WTC11 (cell line): Measurements from ENCODE around the gene GPX5.

Source experiments
- CBFB ChIP-seq: sonication (generic); formaldehyde crosslinking; IDR thresholded peaks from 2 replicates; pipeline ENCODE4 v1.8.1; 2022; ENCODE audit warnings: mild to moderate bottlenecking, low read depth, missing genetic modification reagents
- TEAD4 ChIP-seq: sonication (generic); formaldehyde crosslinking; IDR thresholded peaks from 2 replicates; pipeline ENCODE4 v1.8.0; 2022; ENCODE audit warnings: mild to moderate bottlenecking, missing genetic modification reagents
- TF ChIP-seq, protein P1 (sequence below): fragments of 200-600 bp; IDR thresholded peaks from 2 replicates; pipeline ENCODE4 v1.8.0; 2022; ENCODE audit warnings: antibody characterized with exemption
- TF ChIP-seq, protein P2 (sequence below): sonication (generic); formaldehyde crosslinking; IDR thresholded peaks from 2 replicates; pipeline ENCODE4 v1.8.0; 2022; ENCODE audit warnings: mild to moderate bottlenecking, missing genetic modification reagents

DNA sequence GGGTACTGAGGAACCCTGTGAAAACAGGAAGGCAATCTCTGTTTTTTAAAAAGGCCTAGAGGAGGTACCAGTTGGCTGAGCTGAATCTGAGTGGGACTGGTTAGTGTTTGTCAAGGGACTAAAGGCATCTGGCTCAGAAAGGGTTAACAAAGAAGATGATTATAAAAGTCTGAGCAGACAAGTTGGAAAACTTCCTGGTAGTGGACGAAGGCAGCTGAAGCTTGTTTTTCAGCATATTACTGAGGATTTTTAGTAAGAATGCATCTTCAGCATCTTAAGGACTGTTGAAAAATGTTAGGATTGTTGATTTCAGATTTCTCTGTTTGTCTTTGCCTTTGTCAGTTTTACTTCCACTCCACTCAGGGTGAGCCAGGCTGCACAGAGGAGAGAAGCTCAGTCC is 5.1 kb downstream of the GPX5 start:
- TF ChIP-seq CBFB (CRISPR knock-in tag) = no peak
- TF ChIP-seq TEAD4 (CRISPR knock-in tag) = no peak
- TF ChIP-seq, protein P1, sequence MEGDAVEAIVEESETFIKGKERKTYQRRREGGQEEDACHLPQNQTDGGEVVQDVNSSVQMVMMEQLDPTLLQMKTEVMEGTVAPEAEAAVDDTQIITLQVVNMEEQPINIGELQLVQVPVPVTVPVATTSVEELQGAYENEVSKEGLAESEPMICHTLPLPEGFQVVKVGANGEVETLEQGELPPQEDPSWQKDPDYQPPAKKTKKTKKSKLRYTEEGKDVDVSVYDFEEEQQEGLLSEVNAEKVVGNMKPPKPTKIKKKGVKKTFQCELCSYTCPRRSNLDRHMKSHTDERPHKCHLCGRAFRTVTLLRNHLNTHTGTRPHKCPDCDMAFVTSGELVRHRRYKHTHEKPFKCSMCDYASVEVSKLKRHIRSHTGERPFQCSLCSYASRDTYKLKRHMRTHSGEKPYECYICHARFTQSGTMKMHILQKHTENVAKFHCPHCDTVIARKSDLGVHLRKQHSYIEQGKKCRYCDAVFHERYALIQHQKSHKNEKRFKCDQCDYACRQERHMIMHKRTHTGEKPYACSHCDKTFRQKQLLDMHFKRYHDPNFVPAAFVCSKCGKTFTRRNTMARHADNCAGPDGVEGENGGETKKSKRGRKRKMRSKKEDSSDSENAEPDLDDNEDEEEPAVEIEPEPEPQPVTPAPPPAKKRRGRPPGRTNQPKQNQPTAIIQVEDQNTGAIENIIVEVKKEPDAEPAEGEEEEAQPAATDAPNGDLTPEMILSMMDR = no peak
- TF ChIP-seq, protein P2, sequence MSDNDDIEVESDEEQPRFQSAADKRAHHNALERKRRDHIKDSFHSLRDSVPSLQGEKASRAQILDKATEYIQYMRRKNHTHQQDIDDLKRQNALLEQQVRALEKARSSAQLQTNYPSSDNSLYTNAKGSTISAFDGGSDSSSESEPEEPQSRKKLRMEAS (CRISPR knock-in tag) = no peak
